ENCODE data around the gene MRPL53. TPM values are rescaled to one million over a fixed set of nuclear protein-coding genes. Genes with fewer than 3 reads are reported as not detected.

The MRPL53 gene
- total and polyA plus RNA-seq, 2 of the 13 experiments (the other 11 are each of a cell fraction or from before 2014, with no cell fraction given) = 34.3 to 51.9 TPM

- ATAC-seq (peak; percentile 12), DNase-seq (ENCODE audit: low spot score) (no peak), FAIRE-seq (no peak)
- H3K4me3 ChIP-seq (replicated peaks in 1 of 3; ENCODE audit: insufficient read depth in 1 of 3, low read depth in 2 of 3, low read length in 3 of 3) = peak overlapping the region; percentile 67 to 91 (median 83)
- peaks cover 2% of the 10 kb centered on the region for H3K79me2 ChIP-seq (ENCODE audit: insufficient read depth, low read length)
- H3K4me1 ChIP-seq (ENCODE audit: insufficient read depth, low read length) = peaks cover 51% of the 10 kb centered on the region
- WGBS (ENCODE audit: low lambda C conversion rate) = 46% methylated on average over 16 of the region's 16 CpGs
- H3K27me3 ChIP-seq (ENCODE audit: control insufficient read depth in 1 of 2, insufficient read depth in 2 of 2, low read length in 2 of 2) = no peaks in the 10 kb centered on the region; a peak in 1 of 5 replicates
- H3K9me3 ChIP-seq (ENCODE audit: low read length) = no peaks in the 10 kb centered on the region
- no peaks in the 10 kb centered on the region for H4K20me1 ChIP-seq (ENCODE audit: insufficient read depth, low read length)
- H3K27ac ChIP-seq (ENCODE audit: extremely low read length, insufficient read depth, low read length) = peak overlapping the region; percentile 83
- ChIA-PET CTCF (ENCODE audit: low intra/inter-chr PET ratio, low total read pairs) (no interaction called here), POLR2A (interaction anchor here (0.7 to 20.6 kb wide), 16 partner anchors 10 to 293 kb away, joined by 3 to 795 read pairs (median 6); partner anchors contain the start of genes AUP1, CCDC142, DQX1 and HTRA2)
- no TSS peak for BruUV-seq (replicated peaks)
- 0 out of 2 replicates have a peak, but pooled peaks have one; percentile 28 for TF ChIP-seq NFIC (IDR thresholded peaks at IDR 0.05; ENCODE audit: low read length)
- peak; percentile 12; the same call in 1 of the 2 replicates for TF ChIP-seq ZNF512 (CRISPR knock-in tag; IDR thresholded peaks at IDR 0.05)
- 0 out of 2 replicates have a peak, but pooled peaks have one; percentile 26 for TF ChIP-seq ZNF431 (CRISPR knock-in tag; IDR thresholded peaks at IDR 0.05; ENCODE audit: borderline replicate concordance, low read depth)
- TF ChIP-seq ZBTB40 (IDR thresholded peaks at IDR 0.05) = peak; percentile 14; the same call in 1 of the 2 replicates
- no peak for TF ChIP-seq ZBTB40 (CRISPR knock-in tag; IDR thresholded peaks at IDR 0.05)
- 0 out of 2 replicates have a peak, but pooled peaks have one; percentile 16 for TF ChIP-seq ZNF558 (CRISPR knock-in tag; IDR thresholded peaks at IDR 0.05; ENCODE audit: borderline replicate concordance)
- TF ChIP-seq NFKB2 (CRISPR knock-in tag; IDR thresholded peaks at IDR 0.05; ENCODE audit: borderline replicate concordance) = no peak
- no peak for TF ChIP-seq TBL1XR1 (IDR thresholded peaks at IDR 0.05; ENCODE audit: borderline replicate concordance, low read length, partially characterized antibody)
- no peak for TF ChIP-seq MEIS1 (CRISPR knock-in tag; IDR thresholded peaks at IDR 0.05; ENCODE audit: borderline replicate concordance)
- peak; percentile 43; the same call in 1 of the 2 replicates for TF ChIP-seq ZNF460 (CRISPR knock-in tag; IDR thresholded peaks at IDR 0.05; ENCODE audit: borderline replicate concordance)
- peak; percentile 23; the same call in 1 of the 2 replicates for TF ChIP-seq ZNF263 (CRISPR knock-in tag; IDR thresholded peaks at IDR 0.05)
- no peak overlapping the region for H2AFZ ChIP-seq (ENCODE audit: low read length)
- H3K9ac ChIP-seq (ENCODE audit: insufficient read depth, low read depth, low read length) = peak overlapping the region; percentile 86
- intact Hi-C loops (cut with micrococcal nuclease; ENCODE audit: unreplicated experiment) (loop anchor here (1.0 to 2.0 kb wide), 2 partner anchors 13 to 58 kb away; partner anchors contain the start of genes AUP1, HTRA2 and WBP1), in situ Hi-C loops (cut with HindIII; ENCODE audit: extremely low pct_ligation_motif_present, low pct_unique_long_range_greater_than_20kb) (no loop called here)
- peaks cover 7 to 16% of the 10 kb centered on the region in 2 experiments for H3K36me3 ChIP-seq (replicated peaks in 1 of 2; ENCODE audit: control insufficient read depth in 1 of 2, insufficient read depth in 2 of 2, low read length in 2 of 2)
- H3K4me2 ChIP-seq (ENCODE audit: low read depth, low read length) = peak overlapping the region; percentile 95
Observed at GRCh38 chr2:74471332-74472065, 981 bp downstream of the MRPL53 start.

All from HepG2 (cell line).